Liver (tissue), 9 donors: Measurements from ENCODE around the gene FBXO44. TPM values are rescaled to one million over a fixed set of nuclear protein-coding genes. Genes with fewer than 3 reads are reported as not detected.

Experiments
- DNase-seq: peaks from one replicate; pipeline ENCODE4 v3.0.0-alpha.2; 2017; ENCODE audit warnings: low spot score
- H3K27ac ChIP-seq, 2 donors: one replicate each; pipeline ENCODE4 v1.7.0; 2013; ENCODE audit warnings: inconsistent platforms in 2 of 2, low read length in 2 of 2, control low read depth in 1 of 2, low read depth in 1 of 2, mild to moderate bottlenecking in 1 of 2
- H3K27me3 ChIP-seq, 4 donors: one replicate each; pipeline versions ENCODE4 v1.6.1 to v1.7.0; 2013; ENCODE audit warnings: low read length in 3 of 4, inconsistent platforms in 1 of 4, mild to moderate bottlenecking in 1 of 4, moderate library complexity in 1 of 4; ENCODE audit not compliant: control insufficient read depth in 4 of 4, insufficient read depth in 4 of 4
- H3K36me3 ChIP-seq, 4 donors: one replicate each; pipeline versions ENCODE4 v1.6.1 to v1.7.0; 2013; ENCODE audit warnings: low read length in 3 of 4, mild to moderate bottlenecking in 3 of 4, low read depth in 1 of 4, moderate library complexity in 1 of 4; ENCODE audit not compliant: control insufficient read depth in 4 of 4, insufficient read depth in 3 of 4
- H3K4me1 ChIP-seq, 4 donors: one replicate each; pipeline versions ENCODE4 v1.6.1 to v1.7.0; 2013; ENCODE audit warnings: low read length in 3 of 4, mild to moderate bottlenecking in 3 of 4, moderate library complexity in 1 of 4; ENCODE audit not compliant: control insufficient read depth in 4 of 4, insufficient read depth in 4 of 4
- H3K4me3 ChIP-seq, 3 donors: one replicate each; pipeline versions ENCODE4 v1.6.1 to v1.7.0; 2013; ENCODE audit warnings: low read length in 3 of 3, control low read depth in 1 of 3, low read depth in 1 of 3, mild to moderate bottlenecking in 1 of 3
- H3K9ac ChIP-seq, 2 donors: one replicate each; pipeline ENCODE4 v1.7.0; 2013; ENCODE audit warnings: low read length in 2 of 2, mild to moderate bottlenecking in 2 of 2, moderate library complexity in 2 of 2, control low read depth in 1 of 2, low read depth in 1 of 2
- H3K9me3 ChIP-seq, 4 donors: one replicate each; pipeline versions ENCODE4 v1.6.1 to v1.7.0; 2013; ENCODE audit warnings: low read length in 3 of 4; ENCODE audit not compliant: control insufficient read depth in 4 of 4
- EGR1 ChIP-seq, 2 donors: IDR thresholded peaks; 2 replicates each; pipeline ENCODE4 v1.6.1; 2016 to 2018; ENCODE audit warnings: antibody characterized with exemption in 2 of 2, low read depth in 2 of 2
- FOXA1 ChIP-seq: IDR thresholded peaks from 2 replicates; pipeline ENCODE4 v1.6.1; 2016; ENCODE audit warnings: antibody characterized with exemption
- FOXA2 ChIP-seq: IDR thresholded peaks from 2 replicates; pipeline ENCODE4 v1.6.1; 2016; ENCODE audit warnings: antibody characterized with exemption
- GABPA ChIP-seq, 2 donors: IDR thresholded peaks in 1 of 2; conservative IDR thresholded peaks in 1 of 2; 2 replicates each; pipeline ENCODE4 v1.6.1; 2016; ENCODE audit warnings: antibody characterized with exemption in 2 of 2, mild to moderate bottlenecking in 1 of 2, moderate library complexity in 1 of 2
- HNF4A ChIP-seq, 2 donors: conservative IDR thresholded peaks; 2 replicates each; pipeline ENCODE4 v1.6.1; 2016; ENCODE audit warnings: antibody characterized with exemption in 2 of 2, mild to moderate bottlenecking in 2 of 2
- HNF4G ChIP-seq: IDR thresholded peaks from 2 replicates; pipeline ENCODE4 v1.6.1; 2016; ENCODE audit warnings: antibody characterized with exemption
- JUND ChIP-seq, 2 donors: IDR thresholded peaks; 2 replicates each; pipeline ENCODE4 v1.6.1; 2016; ENCODE audit warnings: antibody characterized with exemption in 2 of 2
- NR2F2 ChIP-seq: IDR thresholded peaks from 2 replicates; pipeline ENCODE4 v1.6.1; 2016; ENCODE audit warnings: antibody characterized with exemption
- RAD21 ChIP-seq, 2 donors: IDR thresholded peaks; 2 replicates each; pipeline ENCODE4 v1.6.1; 2016; ENCODE audit warnings: antibody characterized with exemption in 2 of 2, mild to moderate bottlenecking in 2 of 2
- SP1 ChIP-seq: IDR thresholded peaks from 2 replicates; pipeline ENCODE4 v1.6.1; 2018; ENCODE audit warnings: antibody characterized with exemption, mild to moderate bottlenecking
- TAF1 ChIP-seq: conservative IDR thresholded peaks from 2 replicates; pipeline ENCODE4 v1.6.1; 2016; ENCODE audit warnings: antibody characterized with exemption, mild to moderate bottlenecking
- YY1 ChIP-seq: IDR thresholded peaks from 2 replicates; pipeline ENCODE4 v1.6.1; 2016; ENCODE audit warnings: antibody characterized with exemption, mild to moderate bottlenecking
- WGBS: extraction: QIAGEN DNeasy Blood & Tissue Kit; methylation state at CpG from one replicate; pipeline ENCODE4 v1.1.7; 2013; 5-methylcytosine and 5-hydroxymethylcytosine counted together
- polyA plus RNA-seq, 2 donors: library from polyadenylated mRNA; stranded (reverse) in 1 of 2; unstranded in 1 of 2; fragments of 200-250 nt in 1 of 2; fragments of >200 nt in 1 of 2; fragmentation: Nextera tagmentation in 1 of 2; extraction: Ambion mirVana in 1 of 2; gene quantifications; one replicate each; pipeline versions ENCODE4 v1.2.1 to v1.2.3, GENCODE V29; 2013 to 2015
- total RNA-seq, 2 donors: library from RNA; depleted of rRNA; stranded (reverse); fragments of >200 nt; gene quantifications; one replicate each; pipeline ENCODE4 v1.2.3, GENCODE V29; 2014
- TF ChIP-seq, protein P1 (sequence below): fragments of 150-350 bp; IDR thresholded peaks from 2 replicates; pipeline ENCODE4 v1.5.1; 2017; ENCODE audit warnings: improper control_type of control experiment, low read depth, low read length; ENCODE audit not compliant: missing input control
- TF ChIP-seq, protein P2 (sequence below): IDR thresholded peaks from 2 replicates; pipeline ENCODE4 v1.6.1; 2016; ENCODE audit warnings: antibody characterized with exemption, mild to moderate bottlenecking
- TF ChIP-seq, protein P3 (sequence below): IDR thresholded peaks from 2 replicates; pipeline ENCODE4 v1.6.1; 2016; ENCODE audit warnings: antibody characterized with exemption
- TF ChIP-seq, protein P4 (sequence below): IDR thresholded peaks from 2 replicates; pipeline ENCODE4 v1.6.1; 2016; ENCODE audit warnings: antibody characterized with exemption
- TF ChIP-seq, protein P5 (sequence below): IDR thresholded peaks from 2 replicates; pipeline ENCODE4 v1.6.1; 2016; ENCODE audit warnings: antibody characterized with exemption
- donor health status: healthy.
- donor health status: healthy.
- donor health status: healthy.
- donor health status: healthy.
- donor health status: healthy.

FBXO44 gene
- total and polyA plus RNA-seq, 4 donors: 3.6 to 13.2 (median 6.8) TPM

DNA sequence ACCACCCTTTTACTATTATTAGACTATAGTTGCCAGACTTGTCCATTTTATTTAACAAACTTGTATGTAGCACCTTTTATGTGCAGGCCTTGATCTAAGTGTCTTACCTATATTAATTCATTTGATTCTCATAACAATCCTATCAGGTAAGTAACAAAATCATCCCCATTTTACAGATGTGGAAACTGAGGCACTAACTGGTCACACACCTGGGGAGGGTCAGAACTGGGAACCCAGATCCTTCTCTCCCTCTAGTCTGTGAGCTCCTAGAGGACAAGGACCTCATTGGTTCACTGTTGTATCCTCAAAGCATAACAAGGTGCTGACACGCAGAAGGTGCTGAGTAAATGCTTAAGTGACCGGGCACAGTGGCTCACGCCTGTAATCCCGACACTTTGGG, 15.3 kb upstream of the FBXO44 start:
- H3K4me3 ChIP-seq: no peak overlapping the region
- TF ChIP-seq RAD21 (IDR thresholded peaks at IDR 0.05) (no peak), EGR1 (IDR thresholded peaks at IDR 0.05; ENCODE audit: low read depth in 2 of 2) (no peak), SP1 (no peak), GABPA (IDR thresholded peaks at IDR 0.05 in 1 of 2, conservative IDR thresholded peaks at IDR 0.05 in 1 of 2) (no peak), FOXA2 (no peak), YY1 (no peak), HNF4A (conservative IDR thresholded peaks at IDR 0.05) (no peak), TAF1 (no peak)
- TF ChIP-seq, protein P1, sequence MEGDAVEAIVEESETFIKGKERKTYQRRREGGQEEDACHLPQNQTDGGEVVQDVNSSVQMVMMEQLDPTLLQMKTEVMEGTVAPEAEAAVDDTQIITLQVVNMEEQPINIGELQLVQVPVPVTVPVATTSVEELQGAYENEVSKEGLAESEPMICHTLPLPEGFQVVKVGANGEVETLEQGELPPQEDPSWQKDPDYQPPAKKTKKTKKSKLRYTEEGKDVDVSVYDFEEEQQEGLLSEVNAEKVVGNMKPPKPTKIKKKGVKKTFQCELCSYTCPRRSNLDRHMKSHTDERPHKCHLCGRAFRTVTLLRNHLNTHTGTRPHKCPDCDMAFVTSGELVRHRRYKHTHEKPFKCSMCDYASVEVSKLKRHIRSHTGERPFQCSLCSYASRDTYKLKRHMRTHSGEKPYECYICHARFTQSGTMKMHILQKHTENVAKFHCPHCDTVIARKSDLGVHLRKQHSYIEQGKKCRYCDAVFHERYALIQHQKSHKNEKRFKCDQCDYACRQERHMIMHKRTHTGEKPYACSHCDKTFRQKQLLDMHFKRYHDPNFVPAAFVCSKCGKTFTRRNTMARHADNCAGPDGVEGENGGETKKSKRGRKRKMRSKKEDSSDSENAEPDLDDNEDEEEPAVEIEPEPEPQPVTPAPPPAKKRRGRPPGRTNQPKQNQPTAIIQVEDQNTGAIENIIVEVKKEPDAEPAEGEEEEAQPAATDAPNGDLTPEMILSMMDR: no peak
- TF ChIP-seq, protein P2, sequence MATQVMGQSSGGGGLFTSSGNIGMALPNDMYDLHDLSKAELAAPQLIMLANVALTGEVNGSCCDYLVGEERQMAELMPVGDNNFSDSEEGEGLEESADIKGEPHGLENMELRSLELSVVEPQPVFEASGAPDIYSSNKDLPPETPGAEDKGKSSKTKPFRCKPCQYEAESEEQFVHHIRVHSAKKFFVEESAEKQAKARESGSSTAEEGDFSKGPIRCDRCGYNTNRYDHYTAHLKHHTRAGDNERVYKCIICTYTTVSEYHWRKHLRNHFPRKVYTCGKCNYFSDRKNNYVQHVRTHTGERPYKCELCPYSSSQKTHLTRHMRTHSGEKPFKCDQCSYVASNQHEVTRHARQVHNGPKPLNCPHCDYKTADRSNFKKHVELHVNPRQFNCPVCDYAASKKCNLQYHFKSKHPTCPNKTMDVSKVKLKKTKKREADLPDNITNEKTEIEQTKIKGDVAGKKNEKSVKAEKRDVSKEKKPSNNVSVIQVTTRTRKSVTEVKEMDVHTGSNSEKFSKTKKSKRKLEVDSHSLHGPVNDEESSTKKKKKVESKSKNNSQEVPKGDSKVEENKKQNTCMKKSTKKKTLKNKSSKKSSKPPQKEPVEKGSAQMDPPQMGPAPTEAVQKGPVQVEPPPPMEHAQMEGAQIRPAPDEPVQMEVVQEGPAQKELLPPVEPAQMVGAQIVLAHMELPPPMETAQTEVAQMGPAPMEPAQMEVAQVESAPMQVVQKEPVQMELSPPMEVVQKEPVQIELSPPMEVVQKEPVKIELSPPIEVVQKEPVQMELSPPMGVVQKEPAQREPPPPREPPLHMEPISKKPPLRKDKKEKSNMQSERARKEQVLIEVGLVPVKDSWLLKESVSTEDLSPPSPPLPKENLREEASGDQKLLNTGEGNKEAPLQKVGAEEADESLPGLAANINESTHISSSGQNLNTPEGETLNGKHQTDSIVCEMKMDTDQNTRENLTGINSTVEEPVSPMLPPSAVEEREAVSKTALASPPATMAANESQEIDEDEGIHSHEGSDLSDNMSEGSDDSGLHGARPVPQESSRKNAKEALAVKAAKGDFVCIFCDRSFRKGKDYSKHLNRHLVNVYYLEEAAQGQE: no peak
- TF ChIP-seq, protein P3, sequence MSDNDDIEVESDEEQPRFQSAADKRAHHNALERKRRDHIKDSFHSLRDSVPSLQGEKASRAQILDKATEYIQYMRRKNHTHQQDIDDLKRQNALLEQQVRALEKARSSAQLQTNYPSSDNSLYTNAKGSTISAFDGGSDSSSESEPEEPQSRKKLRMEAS: no peak
- H3K27me3 ChIP-seq: no peaks in the 10 kb centered on the region
- H3K27ac ChIP-seq: no peak overlapping the region
- no peak for DNase-seq
- WGBS: 90% methylated on average over 4 of the region's 4 CpGs
- no peaks in the 10 kb centered on the region for H3K36me3 ChIP-seq
- no peaks in the 10 kb centered on the region for H3K9me3 ChIP-seq
- no peak overlapping the region for H3K9ac ChIP-seq
- no peaks in the 10 kb centered on the region for H3K4me1 ChIP-seq

DNA sequence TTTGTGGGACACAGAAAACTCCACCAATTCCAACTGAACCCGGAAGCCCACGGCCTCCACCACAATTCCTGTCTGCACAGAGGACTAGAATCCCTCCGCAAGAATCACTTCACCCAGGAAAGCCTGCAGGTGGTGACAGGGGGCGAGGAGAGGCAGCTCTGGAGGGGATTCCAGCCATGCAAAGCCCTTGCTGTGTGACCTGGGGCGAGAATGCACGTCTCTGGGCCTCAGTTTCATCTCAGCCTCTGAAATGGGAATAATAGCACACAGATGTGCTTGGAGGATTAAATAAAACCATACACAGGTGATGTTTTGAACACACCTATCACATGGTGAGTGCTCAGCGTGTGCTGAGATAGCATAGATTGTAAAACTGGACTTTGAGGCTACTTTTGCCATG, 14.6 kb upstream of the FBXO44 start:
- Histone ChIP-seq H3K27me3 (no peaks in the 10 kb centered on the region), H3K4me1 (no peaks in the 10 kb centered on the region), H3K36me3 (no peaks in the 10 kb centered on the region), H3K27ac (no peak overlapping the region), H3K9me3 (no peaks in the 10 kb centered on the region), H3K9ac (no peak overlapping the region), H3K4me3 (no peak overlapping the region)
- WGBS: 83% methylated on average over 7 of the region's 7 CpGs
- TF ChIP-seq HNF4G: no peak
- no peak for TF ChIP-seq JUND (IDR thresholded peaks at IDR 0.05)
- TF ChIP-seq, protein P1: no peak
- no peak for TF ChIP-seq FOXA1
- no peak for TF ChIP-seq NR2F2
- TF ChIP-seq EGR1 (IDR thresholded peaks at IDR 0.05; ENCODE audit: low read depth in 2 of 2): no peak
- TF ChIP-seq GABPA (IDR thresholded peaks at IDR 0.05 in 1 of 2, conservative IDR thresholded peaks at IDR 0.05 in 1 of 2): no peak
- no peak for TF ChIP-seq RAD21 (IDR thresholded peaks at IDR 0.05)
- no peak for TF ChIP-seq YY1
- TF ChIP-seq FOXA2: no peak
- TF ChIP-seq, protein P4, sequence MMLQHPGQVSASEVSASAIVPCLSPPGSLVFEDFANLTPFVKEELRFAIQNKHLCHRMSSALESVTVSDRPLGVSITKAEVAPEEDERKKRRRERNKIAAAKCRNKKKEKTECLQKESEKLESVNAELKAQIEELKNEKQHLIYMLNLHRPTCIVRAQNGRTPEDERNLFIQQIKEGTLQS: no peak
- TF ChIP-seq, protein P5, sequence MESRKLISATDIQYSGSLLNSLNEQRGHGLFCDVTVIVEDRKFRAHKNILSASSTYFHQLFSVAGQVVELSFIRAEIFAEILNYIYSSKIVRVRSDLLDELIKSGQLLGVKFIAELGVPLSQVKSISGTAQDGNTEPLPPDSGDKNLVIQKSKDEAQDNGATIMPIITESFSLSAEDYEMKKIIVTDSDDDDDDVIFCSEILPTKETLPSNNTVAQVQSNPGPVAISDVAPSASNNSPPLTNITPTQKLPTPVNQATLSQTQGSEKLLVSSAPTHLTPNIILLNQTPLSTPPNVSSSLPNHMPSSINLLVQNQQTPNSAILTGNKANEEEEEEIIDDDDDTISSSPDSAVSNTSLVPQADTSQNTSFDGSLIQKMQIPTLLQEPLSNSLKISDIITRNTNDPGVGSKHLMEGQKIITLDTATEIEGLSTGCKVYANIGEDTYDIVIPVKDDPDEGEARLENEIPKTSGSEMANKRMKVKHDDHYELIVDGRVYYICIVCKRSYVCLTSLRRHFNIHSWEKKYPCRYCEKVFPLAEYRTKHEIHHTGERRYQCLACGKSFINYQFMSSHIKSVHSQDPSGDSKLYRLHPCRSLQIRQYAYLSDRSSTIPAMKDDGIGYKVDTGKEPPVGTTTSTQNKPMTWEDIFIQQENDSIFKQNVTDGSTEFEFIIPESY: no peak
- TF ChIP-seq, protein P3: no peak
- no peak for TF ChIP-seq HNF4A (conservative IDR thresholded peaks at IDR 0.05)
- DNase-seq: no peak
